ENCODE measurements around the gene RAP1A.

GRCh38 chr1:111649648-111650047, 30.1 kb downstream of the RAP1A start:
- TF ChIP-seq GATA2 (IDR thresholded peaks at IDR 0.05; ENCODE audit: low read depth, low read length) (no peak), GATA3 (IDR thresholded peaks at IDR 0.05; ENCODE audit: low read depth, low read length) (no peak)
